SK-N-SH (cell line): ENCODE results near the gene PCYT2. TPM values are rescaled to one million over a fixed set of nuclear protein-coding genes. Genes with fewer than 3 reads are reported as not detected.

ENCODE experiments used
- CTCF ChIA-PET: fragments of 300-600, 350-600 bp; formaldehyde crosslinking; extraction: SDS; loops from one replicate; lab custom pipeline; 2021; lab: Yijun Ruan, JAX
- POLR2A ChIA-PET: fragments of 350-600 bp; sonication (Branson Sonifier 250); formaldehyde crosslinking; extraction: SDS; loops from one replicate; lab custom pipeline; 2020; ENCODE audit warnings: antibody characterized with exemption, inconsistent platforms; lab: Yijun Ruan, JAX
- DNase-seq: peaks from one replicate; pipeline ENCODE4 v3.0.0; 2012
- H2AFZ ChIP-seq: fragments of 200-600 bp; sonication (generic); 2 replicates; pipeline ENCODE4 v1.8.1; 2016; ENCODE audit warnings: antibody characterized with exemption, mild to moderate bottlenecking, low read depth
- H3F3A ChIP-seq: fragments of 200-600 bp; sonication (generic); replicated peaks from 2 replicates; pipeline ENCODE3; 2016; ENCODE audit warnings: antibody characterized with exemption, mild to moderate bottlenecking; ENCODE audit not compliant: insufficient read depth
- H3K27ac ChIP-seq, 2 experiments: fragments of 200-500 bp in 1 of 2; fragments of 200-600 bp in 1 of 2; sonication (Bioruptor generic) in 1 of 2; sonication (generic), shearing (Covaris generic) in 1 of 2; 2 replicates each; pipeline versions ENCODE4 v1.5.1 to v1.6.1; 2014 to 2016; ENCODE audit warnings: low read depth in 2 of 2, inconsistent platforms in 1 of 2, low read length in 1 of 2, mild to moderate bottlenecking in 1 of 2, mixed read lengths in 1 of 2
- H3K27me3 ChIP-seq: fragments of 200-600 bp; sonication (generic), shearing (Covaris generic); 2 replicates; pipeline ENCODE4 v1.6.1; 2016; ENCODE audit warnings: mixed run types; ENCODE audit not compliant: insufficient read depth
- H3K36me3 ChIP-seq, 2 experiments: fragments of 200-500 bp in 1 of 2; fragments of 200-600 bp in 1 of 2; sonication (Bioruptor generic) in 1 of 2; sonication (generic) in 1 of 2; replicated peaks in 1 of 2; 2 replicates each; pipeline versions ENCODE3 to v1.5.1; 2014 to 2016; ENCODE audit warnings: low read length in 1 of 2, mild to moderate bottlenecking in 1 of 2; ENCODE audit not compliant: insufficient read depth in 2 of 2, control insufficient read depth in 1 of 2
- H3K4me1 ChIP-seq, 2 experiments: fragments of 200-500 bp in 1 of 2; fragments of 200-600 bp in 1 of 2; sonication (Bioruptor generic) in 1 of 2; sonication (generic), shearing (Covaris generic) in 1 of 2; 2 replicates each; pipeline versions ENCODE4 v1.5.1 to v1.6.1; 2014 to 2016; ENCODE audit warnings: low read depth in 1 of 2, low read length in 1 of 2, mixed run types in 1 of 2; ENCODE audit not compliant: insufficient read depth in 2 of 2, control insufficient read depth in 1 of 2
- H3K4me2 ChIP-seq: fragments of 200-600 bp; sonication (generic), shearing (Covaris generic); 2 replicates; pipeline ENCODE4 v1.6.1; 2017; ENCODE audit warnings: mixed run types
- H3K4me3 ChIP-seq, 2 experiments: fragments of 200-500 bp in 1 of 2; fragments of 200-600 bp in 1 of 2; sonication (Bioruptor generic) in 1 of 2; sonication (generic), shearing (Covaris generic) in 1 of 2; 2 replicates each; pipeline versions ENCODE4 v1.5.1 to v1.8.1; 2014 to 2016; ENCODE audit warnings: low read depth in 2 of 2, inconsistent platforms in 1 of 2, low read length in 1 of 2, mild to moderate bottlenecking in 1 of 2, mixed read lengths in 1 of 2, moderate library complexity in 1 of 2
- H3K79me2 ChIP-seq: fragments of 200-600 bp; sonication (generic); 2 replicates; pipeline ENCODE4 v1.8.1; 2017; ENCODE audit warnings: mild to moderate bottlenecking; ENCODE audit not compliant: insufficient read depth
- H3K9ac ChIP-seq: fragments of 200-600 bp; sonication (generic); 2 replicates; pipeline ENCODE4 v1.6.1; 2017; ENCODE audit warnings: mixed run types
- H3K9me2 ChIP-seq: fragments of 200-600 bp; sonication (generic); 2 replicates; pipeline ENCODE4 v1.6.1; 2017; ENCODE audit warnings: mixed run types
- H3K9me3 ChIP-seq: fragments of 200-600 bp; sonication (generic); 2 replicates; pipeline ENCODE4 v1.6.1; 2017; ENCODE audit warnings: mixed run types, mild to moderate bottlenecking, moderate library complexity
- H4K20me1 ChIP-seq: fragments of 200-600 bp; sonication (generic); 2 replicates; pipeline ENCODE4 v1.6.1; 2017; ENCODE audit warnings: mild to moderate bottlenecking, mixed run types; ENCODE audit not compliant: insufficient read depth
- EP300 ChIP-seq, 2 experiments: IDR thresholded peaks; 2 replicates each; pipeline versions ENCODE4 v1.4.0 to v1.6.1; 2012; ENCODE audit warnings: borderline replicate concordance in 1 of 2, low read depth in 1 of 2, low read length in 1 of 2
- FOSL2 ChIP-seq: IDR thresholded peaks from 2 replicates; pipeline ENCODE4 v1.4.0; 2012; ENCODE audit warnings: low read depth, mild to moderate bottlenecking, moderate library complexity, borderline replicate concordance
- FOXM1 ChIP-seq: IDR thresholded peaks from 2 replicates; pipeline ENCODE4 v1.4.0; 2012; ENCODE audit warnings: low read depth, mild to moderate bottlenecking
- GABPA ChIP-seq: IDR thresholded peaks from 2 replicates; pipeline ENCODE4 v1.4.0; 2012; ENCODE audit warnings: low read depth, mild to moderate bottlenecking
- MEF2A ChIP-seq: IDR thresholded peaks from 2 replicates; pipeline ENCODE4 v1.4.0; 2012; ENCODE audit warnings: low read depth, borderline replicate concordance
- MXI1 ChIP-seq: IDR thresholded peaks from 2 replicates; pipeline ENCODE4 v1.6.1; 2012; ENCODE audit warnings: mild to moderate bottlenecking, low read depth, low read length, improper control_type of control experiment
- PBX3 ChIP-seq: IDR thresholded peaks from 2 replicates; pipeline ENCODE4; 2012
- TCF12 ChIP-seq: IDR thresholded peaks from 2 replicates; pipeline ENCODE4 v1.4.0; 2012
- YY1 ChIP-seq: IDR thresholded peaks from 2 replicates; pipeline ENCODE4 v1.4.0; 2012; ENCODE audit warnings: low read depth, mild to moderate bottlenecking
- ZBTB33 ChIP-seq: IDR thresholded peaks from 2 replicates; pipeline ENCODE4 v1.4.0; 2012; ENCODE audit warnings: low read depth, borderline replicate concordance
- WGBS: methylation state at CpG from one replicate; pipeline ENCODE4 v1.1.6; 2017; ENCODE audit warnings: low lambda C conversion rate; 5-methylcytosine and 5-hydroxymethylcytosine counted together
- polyA plus RNA-seq, 3 experiments: library from polyadenylated mRNA; depleted of rRNA; stranded (reverse); fragments of >200 nt; gene quantifications; 2 replicates each; pipeline ENCODE4 v1.2.3, GENCODE V29; 2012

The PCYT2 gene
- polyA plus RNA-seq, 1 of the 3 experiments (the other 2 are of a cell fraction) = 46.2 TPM

DNA sequence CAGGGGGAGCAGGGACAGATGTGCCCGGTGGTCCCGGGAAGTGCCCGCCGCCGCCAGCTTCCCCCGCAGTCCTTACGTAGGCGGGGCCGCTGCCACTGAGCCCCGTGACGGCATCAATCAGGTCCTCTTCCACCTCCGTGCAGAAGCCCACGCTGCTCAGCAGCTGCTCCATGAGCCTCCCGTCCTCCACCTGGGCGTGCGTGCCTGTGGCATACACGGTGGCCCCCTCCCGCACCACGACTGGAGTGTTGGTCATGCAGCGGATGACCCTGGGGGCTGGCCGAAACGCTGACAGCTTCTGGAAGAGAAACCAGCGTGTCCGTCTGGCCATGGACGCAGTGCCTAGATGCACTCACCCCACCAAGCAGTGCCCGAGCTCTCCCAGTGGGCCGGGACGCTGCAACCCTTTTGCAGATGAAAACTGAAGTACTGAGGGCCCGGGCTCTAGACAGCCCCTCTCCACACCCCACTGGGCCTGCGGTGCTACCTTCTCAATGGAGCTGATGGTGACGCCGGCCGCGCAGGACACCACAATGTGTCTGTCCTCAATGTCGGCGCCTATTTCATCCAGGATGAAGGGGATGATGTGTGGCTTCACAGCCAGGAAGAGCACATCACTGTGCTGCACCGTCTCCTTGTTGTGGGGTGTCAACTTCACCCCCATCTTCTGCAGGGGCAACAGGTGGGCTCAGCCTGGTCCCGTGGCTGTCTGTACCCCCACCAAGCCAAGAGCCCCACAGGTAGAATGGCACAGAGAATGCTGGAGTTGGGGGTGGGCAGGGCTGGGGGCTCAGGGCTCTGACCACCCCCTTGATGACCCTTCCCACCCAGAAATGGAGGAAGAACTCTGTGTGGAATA lies 23.9 kb upstream of the PCYT2 start:
- ChIA-PET CTCF (interaction anchor here (0.8 to 4.2 kb wide), 5 partner anchors 25 to 101 kb away, joined by 3 to 47 read pairs (median 6); partner anchors contain the start of genes CENPX and LRRC45), POLR2A (interaction anchor here (0.5 to 4.0 kb wide), 2 partner anchors 7 to 73 kb away, joined by 3 to 34 read pairs; partner anchors contain the start of gene MAFG)
- WGBS = 93% methylated on average over 31 of the region's 38 CpGs
- H4K20me1 ChIP-seq = peaks cover 7% of the 10 kb centered on the region; the same call in 1 of the 2 replicates
- no peak overlapping the region for H3K4me3 ChIP-seq
- peaks cover 6 to 19% of the 10 kb centered on the region in 2 experiments; a peak in 2 of 4 replicates for H3K4me1 ChIP-seq
- H3K4me2 ChIP-seq = peak overlapping the region; percentile 100
- H3F3A ChIP-seq = peaks cover 16% of the 10 kb centered on the region
- H2AFZ ChIP-seq = no peak overlapping the region
- no peak overlapping the region for H3K9ac ChIP-seq
- DNase-seq = no peak
- no peaks in the 10 kb centered on the region for H3K27me3 ChIP-seq
- TF ChIP-seq GABPA (no peak), FOSL2 (no peak), ZBTB33 (no peak), YY1 (no peak)
- H3K9me2 ChIP-seq = no peaks in the 10 kb centered on the region
- peaks cover 19% of the 10 kb centered on the region for H3K79me2 ChIP-seq
- peaks cover 0 to 20% of the 10 kb centered on the region in 2 experiments for H3K36me3 ChIP-seq
- no peak overlapping the region for H3K27ac ChIP-seq
- no peaks in the 10 kb centered on the region for H3K9me3 ChIP-seq

GRCh38 chr17:81934098-81934757 lies 23.0 kb upstream of the PCYT2 start:
- CTCF ChIA-PET = interaction anchor here (0.8 to 11.7 kb wide), 8 partner anchors 22 to 102 kb away, joined by 3 to 107 read pairs (median 4); partner anchors contain the start of gene NOTUM
- H3K4me1 ChIP-seq = peaks cover 6 to 19% of the 10 kb centered on the region in 2 experiments; a peak in 2 of 4 replicates

More at GRCh38 chr17:81934098-81934757, 23.0 kb upstream of the PCYT2 start:
- WGBS = 98% methylated on average over 14 of the region's 23 CpGs
- Histone ChIP-seq H3F3A (peaks cover 16% of the 10 kb centered on the region), H3K9me2 (no peaks in the 10 kb centered on the region), H3K79me2 (peaks cover 19% of the 10 kb centered on the region)
- TF ChIP-seq YY1 (no peak), MEF2A (no peak), FOSL2 (no peak), EP300 (IDR thresholded peaks at IDR 0.05; ENCODE audit: borderline replicate concordance in 1 of 2, low read depth in 1 of 2, low read length in 1 of 2) (no peak), FOXM1 (no peak), PBX3 (no peak), MXI1 (no peak), TCF12 (no peak)
- TF ChIP-seq, all 33 proteins: peak for 0
- Histone ChIP-seq H3K36me3 (peaks cover 0 to 20% of the 10 kb centered on the region in 2 experiments), H4K20me1 (peaks cover 7% of the 10 kb centered on the region; the same call in 1 of the 2 replicates), H3K4me2 (no peak overlapping the region), H3K4me3 (no peak overlapping the region), H3K27me3 (no peaks in the 10 kb centered on the region), H2AFZ (no peak overlapping the region), H3K9me3 (no peaks in the 10 kb centered on the region), H3K9ac (no peak overlapping the region), H3K27ac (no peak overlapping the region)
- DNase-seq = no peak
- POLR2A ChIA-PET = interaction anchor here (0.5 to 2.1 kb wide), 2 partner anchors 72 to 87 kb away, joined by 3 to 7 read pairs; no protein-coding TSS in a partner anchor
